C4-2B (cell line): ENCODE data around the gene IWS1.

Experiments used
- CTCF ChIP-seq: fragments of 450-650 bp; conservative IDR thresholded peaks from 2 replicates; pipeline ENCODE4 v1.5.1; 2017; ENCODE audit warnings: mild to moderate bottlenecking
- ZFX ChIP-seq: fragments of 450-650 bp; IDR thresholded peaks from 2 replicates; pipeline ENCODE4 v1.6.1; 2017

GRCh38 chr2:127510073-127510472 is 16.2 kb downstream of the IWS1 start:
- TF ChIP-seq CTCF (no peak), ZFX (no peak)
